Measurements from ENCODE around the gene DTD1. TPM values are rescaled to one million over a fixed set of nuclear protein-coding genes. Genes with fewer than 3 reads are reported as not detected.

Gene DTD1

GRCh38 chr20:18811904-18812303 is 224.1 kb downstream of the DTD1 start:
- no peak overlapping the region for H4K8ac ChIP-seq (ENCODE audit: low read depth, low read length)
- no CpG with 5 or more reads among the region's 3 CpGs for WGBS, 2 donors (ENCODE audit: extremely low coverage in 2 of 2, insufficient read length in 2 of 2, insufficient replicate concordance in 1 of 2)

GRCh38 chr20:18813483-18813882 is 225.6 kb downstream of the DTD1 start, which contains the start of gene SCP2D1:
Gene SCP2D1 (plus strand): TSS chr20:18813783. CDS start chr20:18813816, 33 bp downstream.
- Histone ChIP-seq H2BK5ac (ENCODE audit: low read length) (peak within 1 kb of the TSS; percentile 32), H3K36me3 (replicated peaks in 1 of 2; ENCODE audit: control insufficient read depth in 2 of 2, insufficient read depth in 2 of 2, low read length in 2 of 2) (no peaks in the 10 kb centered on the region), H4K8ac (ENCODE audit: low read depth, low read length) (no peak within 1 kb of the TSS), H2AFZ (ENCODE audit: low read length) (no peak within 1 kb of the TSS), H3K4me2 (ENCODE audit: insufficient read depth, low read length, poor library complexity, severe bottlenecking) (no peak within 1 kb of the TSS), H2BK120ac (ENCODE audit: low read depth, low read length) (no peak within 1 kb of the TSS), H3K27ac (replicated peaks; ENCODE audit: low read length) (no peak within 1 kb of the TSS), H3K23ac (ENCODE audit: low read depth, low read length, poor library complexity) (no peak within 1 kb of the TSS), H2AK5ac (ENCODE audit: low read depth, low read length) (no peak within 1 kb of the TSS), H3K9ac (ENCODE audit: low read depth, low read length, poor library complexity) (no peak within 1 kb of the TSS), H2BK15ac (ENCODE audit: low read length) (no peak within 1 kb of the TSS), H3K14ac (ENCODE audit: low read length) (no peak within 1 kb of the TSS), H3K18ac (ENCODE audit: low read length) (no peak within 1 kb of the TSS), H3K4me3 (ENCODE audit: low read length in 2 of 2) (no peak within 1 kb of the TSS), H3K79me1 (ENCODE audit: low read depth, low read length) (no peaks in the 10 kb centered on the region), H3K27me3 (ENCODE audit: control insufficient read depth in 3 of 3, insufficient read depth in 3 of 3, low read depth in 1 of 3, low read length in 3 of 3) (no peaks in the 10 kb centered on the region), H4K91ac (ENCODE audit: low read depth, low read length, poor library complexity) (no peak within 1 kb of the TSS), H3K9me3 (replicated peaks in 1 of 2; ENCODE audit: control insufficient read depth in 2 of 2, insufficient read depth in 1 of 2, low read depth in 1 of 2, low read length in 2 of 2) (no peaks in the 10 kb centered on the region), H2BK12ac (ENCODE audit: low read length) (no peak within 1 kb of the TSS), H3K4ac (ENCODE audit: low read length) (no peak within 1 kb of the TSS), H3K4me1 (ENCODE audit: control insufficient read depth in 2 of 2, insufficient read depth in 1 of 2, low read depth in 1 of 2, low read length in 2 of 2) (no peaks in the 10 kb centered on the region)
- no peak for DNase-seq (ENCODE audit: low spot score)
- WGBS, 2 donors (ENCODE audit: extremely low coverage in 2 of 2, insufficient read length in 2 of 2, insufficient replicate concordance in 1 of 2): no CpG with 5 or more reads among the region's 3 CpGs

More at GRCh38 chr20:18811904-18812303, 224.1 kb downstream of the DTD1 start:
- Histone ChIP-seq H3K4me2 (ENCODE audit: insufficient read depth, low read length, poor library complexity, severe bottlenecking) (no peak overlapping the region), H3K27me3 (ENCODE audit: control insufficient read depth in 3 of 3, insufficient read depth in 3 of 3, low read depth in 1 of 3, low read length in 3 of 3) (no peaks in the 10 kb centered on the region), H2AFZ (ENCODE audit: low read length) (no peak overlapping the region), H4K91ac (ENCODE audit: low read depth, low read length, poor library complexity) (no peak overlapping the region), H2BK5ac (ENCODE audit: low read length) (no peak overlapping the region), H3K23ac (ENCODE audit: low read depth, low read length, poor library complexity) (no peak overlapping the region), H3K9ac (ENCODE audit: low read depth, low read length, poor library complexity) (no peak overlapping the region), H3K14ac (ENCODE audit: low read length) (no peak overlapping the region), H2BK120ac (ENCODE audit: low read depth, low read length) (no peak overlapping the region), H3K4me3 (ENCODE audit: low read length in 2 of 2) (no peak overlapping the region), H3K27ac (replicated peaks; ENCODE audit: low read length) (no peak overlapping the region), H3K79me1 (ENCODE audit: low read depth, low read length) (no peaks in the 10 kb centered on the region), H2BK12ac (ENCODE audit: low read length) (no peak overlapping the region), H3K4ac (ENCODE audit: low read length) (no peak overlapping the region), H3K9me3 (replicated peaks in 1 of 2; ENCODE audit: control insufficient read depth in 2 of 2, insufficient read depth in 1 of 2, low read depth in 1 of 2, low read length in 2 of 2) (no peaks in the 10 kb centered on the region), H2BK15ac (ENCODE audit: low read length) (no peak overlapping the region), H3K18ac (ENCODE audit: low read length) (no peak overlapping the region), H3K36me3 (replicated peaks in 1 of 2; ENCODE audit: control insufficient read depth in 2 of 2, insufficient read depth in 2 of 2, low read length in 2 of 2) (no peaks in the 10 kb centered on the region), H2AK5ac (ENCODE audit: low read depth, low read length) (no peak overlapping the region), H3K4me1 (ENCODE audit: control insufficient read depth in 2 of 2, insufficient read depth in 1 of 2, low read depth in 1 of 2, low read length in 2 of 2) (no peaks in the 10 kb centered on the region)
- DNase-seq (ENCODE audit: low spot score): no peak

- Histone ChIP-seq H3K23ac (ENCODE audit: low read depth, low read length, poor library complexity) (no peak overlapping the region), H2BK15ac (ENCODE audit: low read length) (no peak overlapping the region), H3K18ac (ENCODE audit: low read length) (no peak overlapping the region), H3K4me1 (ENCODE audit: control insufficient read depth in 2 of 2, insufficient read depth in 1 of 2, low read depth in 1 of 2, low read length in 2 of 2) (no peaks in the 10 kb centered on the region), H3K14ac (ENCODE audit: low read length) (no peak overlapping the region), H2AFZ (ENCODE audit: low read length) (no peak overlapping the region), H3K27ac (replicated peaks; ENCODE audit: low read length) (no peak overlapping the region), H3K9ac (ENCODE audit: low read depth, low read length, poor library complexity) (no peak overlapping the region), H3K4me2 (ENCODE audit: insufficient read depth, low read length, poor library complexity, severe bottlenecking) (no peak overlapping the region), H3K9me3 (replicated peaks in 1 of 2; ENCODE audit: control insufficient read depth in 2 of 2, insufficient read depth in 1 of 2, low read depth in 1 of 2, low read length in 2 of 2) (peaks cover 0 to 4% of the 10 kb centered on the region in 2 donors), H3K36me3 (replicated peaks in 1 of 2; ENCODE audit: control insufficient read depth in 2 of 2, insufficient read depth in 2 of 2, low read length in 2 of 2) (no peaks in the 10 kb centered on the region), H3K27me3 (ENCODE audit: control insufficient read depth in 3 of 3, insufficient read depth in 3 of 3, low read depth in 1 of 3, low read length in 3 of 3) (no peaks in the 10 kb centered on the region), H2BK5ac (ENCODE audit: low read length) (no peak overlapping the region), H4K8ac (ENCODE audit: low read depth, low read length) (no peak overlapping the region), H2BK120ac (ENCODE audit: low read depth, low read length) (no peak overlapping the region), H2AK5ac (ENCODE audit: low read depth, low read length) (no peak overlapping the region), H3K4ac (ENCODE audit: low read length) (no peak overlapping the region), H2BK12ac (ENCODE audit: low read length) (no peak overlapping the region), H4K91ac (ENCODE audit: low read depth, low read length, poor library complexity) (no peak overlapping the region), H3K79me1 (ENCODE audit: low read depth, low read length) (no peaks in the 10 kb centered on the region), H3K4me3 (ENCODE audit: low read length in 2 of 2) (no peak overlapping the region)
- WGBS, 2 donors (ENCODE audit: extremely low coverage in 2 of 2, insufficient read length in 2 of 2, insufficient replicate concordance in 1 of 2): no CpG with 5 or more reads among the region's 6 CpGs
- no peak for DNase-seq (ENCODE audit: low spot score)
These were observed 227.5 kb downstream of the DTD1 start for GRCh38 chr20:18815194-18815942.

Small RNAs within 50 kb of the gene (small RNA-seq; reads per million reads assigned to genes)
- gene RN7SL638P (ENCODE audit: insufficient read depth) (not detected), gene RNU6ATAC34P (ENCODE audit: insufficient read depth) (not detected)

Data from neuronal stem cell (in vitro differentiated cells).